GM12891 (cell line): Measurements from ENCODE around the gene APOA4.

ENCODE experiments used
- POLR2A ChIP-seq: IDR thresholded peaks from 2 replicates; pipeline ENCODE4 v1.6.1; 2011; ENCODE audit warnings: low read depth, low read length, control low read depth
- POLR2AphosphoS5 ChIP-seq: IDR thresholded peaks from 2 replicates; pipeline ENCODE4 v1.6.1; 2011; ENCODE audit warnings: low read depth, low read length, control low read depth
- TAF1 ChIP-seq: IDR thresholded peaks from 2 replicates; pipeline ENCODE4 v1.6.1; 2011; ENCODE audit warnings: low read depth, low read length, control low read depth

GRCh38 chr11:116862951-116863350 is 39.8 kb upstream of the APOA4 start:
- no peak for TF ChIP-seq TAF1
- no peak for TF ChIP-seq POLR2A
- no peak for TF ChIP-seq POLR2AphosphoS5
